GM19193 (cell line): ENCODE measurements around the gene PHACTR3.

Experiments
- POLR2A ChIP-seq: IDR thresholded peaks from 4 replicates; pipeline ENCODE4 v1.6.1; 2011; ENCODE audit not compliant: insufficient read depth, insufficient read length; ENCODE audit errors: extremely low read depth

PHACTR3 gene

DNA sequence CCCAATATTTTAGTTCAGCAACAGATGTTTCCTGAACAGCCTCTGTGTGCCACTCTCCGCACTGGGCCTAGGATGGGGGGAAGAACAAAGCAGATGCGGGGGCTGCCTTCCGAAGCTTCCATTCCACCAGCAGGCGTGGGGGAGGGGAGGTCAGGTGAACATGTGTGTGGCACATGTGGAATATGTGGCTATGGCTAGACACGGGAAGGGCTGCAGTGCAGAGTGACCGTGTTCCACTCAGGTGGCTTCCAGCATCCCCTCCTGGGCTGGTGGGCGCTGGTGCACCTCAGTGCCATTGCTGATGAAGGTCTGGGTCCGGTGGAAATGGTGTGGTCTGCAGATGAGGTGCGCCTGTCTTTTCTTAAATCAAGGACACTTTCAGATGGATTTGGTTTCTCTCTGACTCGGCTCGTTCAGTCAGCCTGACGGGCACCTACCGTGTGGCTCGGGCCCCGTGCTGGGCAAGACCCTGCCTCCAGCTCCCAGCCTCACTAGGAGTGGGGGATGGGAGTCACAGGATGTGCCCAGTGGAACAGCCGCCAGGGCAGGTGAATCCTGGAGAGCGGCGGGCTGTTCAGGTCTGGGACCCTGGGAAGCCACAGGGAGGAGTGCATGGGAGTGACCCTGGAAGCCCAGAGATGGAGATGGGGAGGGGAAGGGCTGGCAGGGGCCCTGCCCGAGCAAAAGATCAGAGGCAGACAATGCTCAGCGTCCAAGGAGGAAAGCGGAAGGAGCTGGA lies 218.1 kb downstream of the PHACTR3 start:
- no peak for TF ChIP-seq POLR2A

DNA sequence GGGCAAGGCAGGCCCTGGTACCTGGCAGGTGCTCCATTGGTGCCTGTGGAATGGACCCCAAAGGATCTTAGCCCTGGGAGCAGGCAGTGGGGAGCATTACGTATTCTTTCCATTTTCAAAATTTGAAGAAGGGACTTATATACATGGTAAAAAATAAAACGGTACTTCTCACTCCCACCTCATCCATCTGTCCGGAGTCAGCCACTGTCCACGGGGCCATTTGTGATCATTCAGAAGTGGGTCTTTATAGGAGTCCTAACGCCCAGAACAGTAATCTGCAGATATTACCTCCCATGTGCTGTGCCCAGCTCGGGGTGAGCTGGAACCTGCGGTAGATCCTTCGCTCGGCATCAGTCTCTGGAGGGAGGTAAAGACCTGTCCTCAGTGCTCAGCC lies 218.7 kb downstream of the PHACTR3 start:
- TF ChIP-seq POLR2A = no peak

DNA sequence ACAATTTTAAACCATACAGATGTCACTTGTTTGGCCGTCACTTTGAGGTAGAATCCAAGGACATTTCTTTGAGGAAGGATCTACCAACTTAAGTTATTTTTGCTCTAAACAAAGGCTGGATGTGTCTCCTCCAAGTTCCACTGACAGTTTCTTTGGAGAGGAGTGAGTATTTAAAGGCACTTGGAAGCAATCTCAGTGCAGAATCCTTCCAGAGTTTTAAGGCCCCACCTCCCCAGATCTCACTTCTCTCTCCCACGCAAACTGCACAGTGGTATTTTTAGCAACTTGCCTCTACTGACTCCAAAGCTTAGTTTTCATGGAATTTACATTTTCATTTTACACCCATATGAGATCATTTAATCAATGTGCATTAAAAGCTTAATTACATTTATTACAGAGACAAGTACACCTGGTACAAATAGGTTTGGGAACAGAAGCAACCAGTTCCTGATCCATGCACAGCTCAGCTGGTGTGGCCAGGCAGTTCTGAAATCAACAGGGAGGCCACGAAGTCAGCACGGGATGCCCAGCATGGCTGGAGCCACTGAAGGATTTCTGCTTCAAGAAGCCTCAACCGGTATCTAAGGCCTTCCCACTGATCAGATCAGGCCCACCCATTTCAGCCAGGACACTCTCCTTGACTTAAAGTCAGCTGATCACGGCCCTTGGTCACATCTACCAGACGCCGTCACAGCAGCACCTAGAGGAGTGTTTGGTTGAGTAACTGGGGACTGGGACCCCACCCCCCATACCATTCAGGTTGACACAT lies 219.3 kb downstream of the PHACTR3 start:
- no peak for TF ChIP-seq POLR2A

DNA sequence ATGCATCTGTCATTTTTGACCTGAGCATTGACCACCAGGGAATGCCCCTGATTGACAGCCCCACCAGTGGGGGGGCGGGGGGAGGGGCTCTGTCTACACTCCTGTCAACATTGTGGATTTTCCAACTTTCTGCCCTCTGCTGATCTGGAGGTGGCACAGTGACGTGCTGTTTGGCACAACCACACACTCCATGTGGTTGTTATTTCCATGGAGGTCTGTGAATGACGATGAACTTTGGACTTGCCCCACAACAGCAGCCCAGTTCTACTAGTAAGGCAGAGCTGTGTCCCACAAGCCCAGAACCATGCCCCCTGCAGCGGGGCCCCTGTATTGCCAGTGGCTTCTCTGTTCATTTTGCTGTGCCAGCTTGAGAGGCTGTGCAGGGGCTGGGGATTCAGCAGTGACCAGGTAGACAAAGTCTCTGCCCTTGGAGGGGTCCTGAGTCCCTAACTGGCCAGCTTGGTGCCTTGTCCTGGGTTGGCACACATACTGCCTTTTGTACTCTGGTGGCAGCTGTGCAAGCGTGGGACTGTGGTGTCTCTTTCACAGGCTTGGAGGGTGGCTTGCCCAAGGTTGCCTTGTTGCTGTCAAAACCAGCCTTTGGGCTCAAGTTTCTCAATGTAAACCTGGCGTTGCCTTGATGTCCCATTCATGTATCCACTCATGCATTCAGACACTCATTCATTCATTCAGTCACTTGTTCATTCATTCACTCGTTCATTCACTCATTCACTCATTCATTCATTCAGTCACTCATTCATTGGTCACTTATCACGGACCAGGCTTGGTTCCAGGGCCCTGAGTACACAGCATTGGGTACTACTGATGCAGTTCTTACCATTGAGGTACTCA lies 220.6 kb downstream of the PHACTR3 start:
- no peak for TF ChIP-seq POLR2A

DNA sequence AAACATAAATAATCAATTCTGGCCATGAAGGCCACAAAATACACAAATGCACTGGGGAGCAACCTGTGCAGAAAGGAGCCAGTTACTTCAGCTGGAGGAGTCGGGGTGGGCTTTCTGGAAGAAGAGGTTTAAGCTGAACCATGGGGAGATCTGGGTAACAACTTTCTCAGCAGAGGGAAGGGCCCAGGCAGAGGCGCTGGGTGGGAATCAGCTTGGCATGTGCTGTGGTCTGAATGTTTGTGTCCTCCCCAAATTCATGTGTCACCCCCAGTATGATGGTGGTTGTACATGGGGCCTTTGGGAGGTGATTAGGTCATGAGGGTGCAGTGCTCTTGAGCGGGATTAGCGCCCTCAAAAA lies 221.2 kb downstream of the PHACTR3 start:
- TF ChIP-seq POLR2A = no peak

- no peak for TF ChIP-seq POLR2A
These were observed 221.8 kb downstream of the PHACTR3 start for GRCh38 chr20:59825944-59826759.

- no peak for TF ChIP-seq POLR2A
These were observed 223.1 kb downstream of the PHACTR3 start for GRCh38 chr20:59827138-59828056.

- no peak for TF ChIP-seq POLR2A
These were observed 224.0 kb downstream of the PHACTR3 start for GRCh38 chr20:59828125-59829053.

DNA sequence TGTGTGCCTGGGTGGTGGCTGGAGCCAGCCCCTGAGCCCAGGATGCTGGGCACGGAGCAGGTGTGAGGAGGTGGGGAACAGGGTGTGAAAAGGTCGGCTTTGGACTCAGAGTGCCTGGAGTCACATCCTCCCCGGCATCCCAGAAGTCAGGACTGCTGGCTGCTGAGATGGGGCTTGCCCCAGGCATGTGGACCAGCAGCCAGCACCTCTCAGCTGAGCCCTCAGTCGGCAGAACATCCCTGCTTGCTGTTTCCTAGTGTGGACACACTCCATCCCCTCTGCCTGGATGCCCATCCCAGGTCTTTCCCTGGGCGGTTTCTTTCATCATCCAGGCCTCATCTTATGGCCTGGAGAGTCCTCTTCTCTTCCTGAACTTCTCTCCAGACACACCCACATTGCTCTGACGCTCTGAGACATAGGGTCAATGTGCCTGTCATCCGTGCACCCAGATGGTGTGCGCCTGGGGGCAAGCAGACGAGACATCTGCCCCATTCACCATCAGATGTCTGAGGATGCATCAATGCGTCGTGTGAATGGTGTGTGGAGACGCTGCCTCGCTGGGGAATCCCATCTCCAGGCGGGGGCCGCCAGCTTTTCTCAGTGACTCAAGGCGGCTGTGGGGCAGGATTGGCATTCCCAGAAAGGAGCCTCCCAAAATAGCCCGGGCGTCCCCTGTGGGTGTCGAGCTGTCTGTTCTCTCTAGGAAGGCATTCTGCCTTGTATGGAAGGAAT lies 224.9 kb downstream of the PHACTR3 start:
- TF ChIP-seq POLR2A = no peak

GRCh38 chr20:59829786-59830664 lies 225.7 kb downstream of the PHACTR3 start:
- no peak for TF ChIP-seq POLR2A

- TF ChIP-seq POLR2A = no peak
These were observed 226.3 kb downstream of the PHACTR3 start for GRCh38 chr20:59830665-59831023.
